ENCODE data around the gene TMEM164. TPM values are rescaled to one million over a fixed set of nuclear protein-coding genes. Genes with fewer than 3 reads are reported as not detected.

Gene TMEM164
- total RNA-seq, 3 donors from 2014 or later (not counting 1 experiment from before 2014, with no cell fraction given), result 18.9 to 80.6 (median 30.6) TPM

GRCh38 chrX:110114260-110114776 lies 111.4 kb downstream of the TMEM164 start:
- Histone ChIP-seq H3K9me3 (ENCODE audit: control insufficient read depth, insufficient read depth, low read length) (no peaks in the 10 kb centered on the region), H3K27ac (ENCODE audit: low read length) (no peak overlapping the region), H3K27me3 (ENCODE audit: control insufficient read depth, insufficient read depth, low read length) (no peaks in the 10 kb centered on the region), H3K4me3 (ENCODE audit: low read length) (no peak overlapping the region), H3K4me1 (ENCODE audit: control insufficient read depth, insufficient read depth, low read length) (no peaks in the 10 kb centered on the region), H3K36me3 (ENCODE audit: control insufficient read depth, insufficient read depth, low read length) (peaks cover 2% of the 10 kb centered on the region)
- 100% methylated on average over 1 of the region's 4 CpGs for WGBS (ENCODE audit: insufficient coverage)
- Mint-ChIP-seq H3K4me3 (no peak overlapping the region), H3K27me3 (ENCODE audit: low read depth in 2 of 2) (no peaks in the 10 kb centered on the region), H3K27ac (no peak overlapping the region), H3K4me1 (peaks cover 0 to 7% of the 10 kb centered on the region in 2 donors), H3K9me3 (no peaks in the 10 kb centered on the region), H3K36me3 (no peaks in the 10 kb centered on the region)
- ATAC-seq, result no peak
- no peak for DNase-seq
- intact Hi-C loops (cut with micrococcal nuclease), result no loop called here
- TF ChIP-seq CTCF (IDR thresholded peaks at IDR 0.05), result no peak

- Mint-ChIP-seq H3K27me3 (ENCODE audit: low read depth in 2 of 2) (no peaks in the 10 kb centered on the region), H3K27ac (no peak overlapping the region), H3K4me3 (no peak overlapping the region), H3K9me3 (no peaks in the 10 kb centered on the region), H3K36me3 (no peaks in the 10 kb centered on the region), H3K4me1 (peaks cover 0 to 7% of the 10 kb centered on the region in 2 donors)
- Histone ChIP-seq H3K36me3 (ENCODE audit: control insufficient read depth, insufficient read depth, low read length) (no peaks in the 10 kb centered on the region), H3K9me3 (ENCODE audit: control insufficient read depth, insufficient read depth, low read length) (no peaks in the 10 kb centered on the region), H3K27ac (ENCODE audit: low read length) (no peak overlapping the region), H3K4me3 (ENCODE audit: low read length) (no peak overlapping the region), H3K4me1 (ENCODE audit: control insufficient read depth, insufficient read depth, low read length) (no peaks in the 10 kb centered on the region), H3K27me3 (ENCODE audit: control insufficient read depth, insufficient read depth, low read length) (no peaks in the 10 kb centered on the region)
- WGBS (ENCODE audit: insufficient coverage), result 80% methylated on average over 1 of the region's 4 CpGs
- intact Hi-C loops (cut with micrococcal nuclease), result no loop called here
- ATAC-seq (no peak), DNase-seq (no peak)
- TF ChIP-seq CTCF (IDR thresholded peaks at IDR 0.05), result no peak
Measured at GRCh38 chrX:110116066-110116980, 113.4 kb downstream of the TMEM164 start.

- TF ChIP-seq CTCF (IDR thresholded peaks at IDR 0.05), result no peak
- no peaks in the 10 kb centered on the region for H3K27me3 Mint-ChIP-seq (ENCODE audit: low read depth in 2 of 2)
- H3K4me1 Mint-ChIP-seq, result peaks cover 0 to 7% of the 10 kb centered on the region in 2 donors
- Histone ChIP-seq H3K4me1 (ENCODE audit: control insufficient read depth, insufficient read depth, low read length) (no peaks in the 10 kb centered on the region), H3K4me3 (ENCODE audit: low read length) (no peak overlapping the region), H3K9me3 (ENCODE audit: control insufficient read depth, insufficient read depth, low read length) (no peaks in the 10 kb centered on the region), H3K27me3 (ENCODE audit: control insufficient read depth, insufficient read depth, low read length) (no peaks in the 10 kb centered on the region), H3K27ac (ENCODE audit: low read length) (no peak overlapping the region), H3K36me3 (ENCODE audit: control insufficient read depth, insufficient read depth, low read length) (no peaks in the 10 kb centered on the region)
- H3K4me3 Mint-ChIP-seq, result no peak overlapping the region
- no peaks in the 10 kb centered on the region for H3K9me3 Mint-ChIP-seq
- intact Hi-C loops (cut with micrococcal nuclease), result no loop called here
- no peaks in the 10 kb centered on the region for H3K36me3 Mint-ChIP-seq
- no peak overlapping the region for H3K27ac Mint-ChIP-seq
- no peak for ATAC-seq
- 100% methylated on average over 2 of the region's 4 CpGs for WGBS (ENCODE audit: insufficient coverage)
- no peak for DNase-seq
Measured at GRCh38 chrX:110118530-110118929, 115.6 kb downstream of the TMEM164 start.
